Fibroblast of lung (primary cell): Measurements from ENCODE around the gene ZNF133. TPM values are rescaled to one million over a fixed set of nuclear protein-coding genes. Genes with fewer than 3 reads are reported as not detected.

ENCODE experiments used
- DNase-seq, 2 donors: peaks; one replicate each; pipeline versions ENCODE4 v3.0.0 to v3.0.0-alpha.2; 2010; ENCODE audit warnings: low read depth in 2 of 2
- H2AFZ ChIP-seq: 2 replicates; pipeline ENCODE4 v1.5.1; 2012; ENCODE audit warnings: low read length, control low read depth, inconsistent platforms
- H3K27ac ChIP-seq: 2 replicates; pipeline ENCODE4 v1.5.1; 2011; ENCODE audit warnings: low read length, control low read depth; ENCODE audit not compliant: insufficient read depth
- H3K27me3 ChIP-seq: 2 replicates; pipeline ENCODE4 v1.5.1; 2011; ENCODE audit warnings: mild to moderate bottlenecking, low read length; ENCODE audit not compliant: control insufficient read depth, insufficient read depth
- H3K36me3 ChIP-seq: 2 replicates; pipeline ENCODE4 v1.5.1; 2011; ENCODE audit warnings: low read length; ENCODE audit not compliant: control insufficient read depth, insufficient read depth
- H3K4me1 ChIP-seq: 2 replicates; pipeline ENCODE4 v1.5.1; 2011; ENCODE audit warnings: low read length; ENCODE audit not compliant: control insufficient read depth, insufficient read depth; ENCODE audit errors: extremely low read depth
- H3K4me2 ChIP-seq: 2 replicates; pipeline ENCODE4 v1.5.1; 2011; ENCODE audit warnings: low read length, control low read depth; ENCODE audit not compliant: insufficient read depth; ENCODE audit errors: extremely low read depth
- H3K4me3 ChIP-seq, 4 experiments: fragments of 200-600 bp in 1 of 4; sonication (generic) in 1 of 4; replicated peaks in 1 of 4; 2 replicates each; pipeline ENCODE4 v1.5.1; 2011 to 2016; ENCODE audit warnings: low read length in 4 of 4, low read depth in 3 of 4, mild to moderate bottlenecking in 3 of 4, control low read depth in 2 of 4, inconsistent platforms in 1 of 4, mixed read lengths in 1 of 4; ENCODE audit not compliant: insufficient read depth in 1 of 4; ENCODE audit errors: control extremely low read depth in 1 of 4
- H3K79me2 ChIP-seq: 2 replicates; pipeline ENCODE4 v1.5.1; 2012; ENCODE audit warnings: mild to moderate bottlenecking, low read length, inconsistent platforms; ENCODE audit not compliant: control insufficient read depth, insufficient read depth
- H3K9ac ChIP-seq: 2 replicates; pipeline ENCODE4 v1.5.1; 2011; ENCODE audit warnings: mild to moderate bottlenecking, low read length, control low read depth; ENCODE audit not compliant: insufficient read depth
- H3K9me3 ChIP-seq: 2 replicates; pipeline ENCODE4 v1.5.1; 2012; ENCODE audit warnings: low read depth, low read length; ENCODE audit not compliant: control insufficient read depth, insufficient read depth
- H4K20me1 ChIP-seq: 2 replicates; pipeline ENCODE4 v1.5.1; 2011; ENCODE audit warnings: low read length; ENCODE audit not compliant: control insufficient read depth, insufficient read depth; ENCODE audit errors: extremely low read depth
- EZH2 ChIP-seq: IDR thresholded peaks from 2 replicates; pipeline ENCODE4 v1.5.1; 2012; ENCODE audit warnings: low read length, control low read depth, mild to moderate bottlenecking; ENCODE audit errors: missing control alignments
- polyA plus RNA-seq, 2 donors: library from polyadenylated mRNA; depleted of rRNA in 1 of 2; stranded (reverse) in 1 of 2; unstranded in 1 of 2; fragments of >200 nt; gene quantifications; 2 replicates each; pipeline ENCODE4 v1.2.1, GENCODE V29; 2011 to 2012; ENCODE audit warnings: missing spikeins in 1 of 2
- total RNA-seq: library from RNA; depleted of rRNA; stranded (reverse); fragments of >200 nt; gene quantifications from 2 replicates; pipeline ENCODE4 v1.2.1, GENCODE V29; 2014
- TF ChIP-seq, protein P1 (sequence below), 2 donors: IDR thresholded peaks in 1 of 2; conservative IDR thresholded peaks in 1 of 2; 1 replicate in 1 of 2; 2 replicates in 1 of 2; pipeline ENCODE4 v1.5.1; 2011 to 2012; ENCODE audit warnings: low read length in 2 of 2, control low read depth in 1 of 2, inconsistent platforms in 1 of 2, low read depth in 1 of 2, mild to moderate bottlenecking in 1 of 2

Gene ZNF133
- total and polyA plus RNA-seq, 2 donors (not counting 1 experiment from before 2014, with no cell fraction given): 8.7 to 31.5 TPM

- no peak overlapping the region for H3K9ac ChIP-seq
- DNase-seq: no peak
- H3K4me1 ChIP-seq: no peaks in the 10 kb centered on the region
- no peak overlapping the region for H3K4me2 ChIP-seq
- no peak overlapping the region for H3K27ac ChIP-seq
- H3K27me3 ChIP-seq: no peaks in the 10 kb centered on the region
- H4K20me1 ChIP-seq: no peaks in the 10 kb centered on the region
- H3K9me3 ChIP-seq: no peaks in the 10 kb centered on the region
- H2AFZ ChIP-seq: no peak overlapping the region
- H3K36me3 ChIP-seq: no peaks in the 10 kb centered on the region
- H3K79me2 ChIP-seq: no peaks in the 10 kb centered on the region
- no peak overlapping the region for H3K4me3 ChIP-seq
- TF ChIP-seq, protein P1, sequence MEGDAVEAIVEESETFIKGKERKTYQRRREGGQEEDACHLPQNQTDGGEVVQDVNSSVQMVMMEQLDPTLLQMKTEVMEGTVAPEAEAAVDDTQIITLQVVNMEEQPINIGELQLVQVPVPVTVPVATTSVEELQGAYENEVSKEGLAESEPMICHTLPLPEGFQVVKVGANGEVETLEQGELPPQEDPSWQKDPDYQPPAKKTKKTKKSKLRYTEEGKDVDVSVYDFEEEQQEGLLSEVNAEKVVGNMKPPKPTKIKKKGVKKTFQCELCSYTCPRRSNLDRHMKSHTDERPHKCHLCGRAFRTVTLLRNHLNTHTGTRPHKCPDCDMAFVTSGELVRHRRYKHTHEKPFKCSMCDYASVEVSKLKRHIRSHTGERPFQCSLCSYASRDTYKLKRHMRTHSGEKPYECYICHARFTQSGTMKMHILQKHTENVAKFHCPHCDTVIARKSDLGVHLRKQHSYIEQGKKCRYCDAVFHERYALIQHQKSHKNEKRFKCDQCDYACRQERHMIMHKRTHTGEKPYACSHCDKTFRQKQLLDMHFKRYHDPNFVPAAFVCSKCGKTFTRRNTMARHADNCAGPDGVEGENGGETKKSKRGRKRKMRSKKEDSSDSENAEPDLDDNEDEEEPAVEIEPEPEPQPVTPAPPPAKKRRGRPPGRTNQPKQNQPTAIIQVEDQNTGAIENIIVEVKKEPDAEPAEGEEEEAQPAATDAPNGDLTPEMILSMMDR (conservative IDR thresholded peaks at IDR 0.05 in 1 of 2, IDR thresholded peaks at IDR 0.05 in 1 of 2; ENCODE audit: low read depth in 1 of 2, low read length in 2 of 2): no peak
- no peak for TF ChIP-seq EZH2
These were observed 74.6 kb downstream of the ZNF133 start for GRCh38 chr20:18362916-18363315.

GRCh38 chr20:18363708-18364107, 75.4 kb downstream of the ZNF133 start:
- Histone ChIP-seq H2AFZ (no peak overlapping the region), H3K27ac (no peak overlapping the region), H3K9me3 (no peaks in the 10 kb centered on the region), H3K36me3 (no peaks in the 10 kb centered on the region), H3K9ac (no peak overlapping the region), H4K20me1 (no peaks in the 10 kb centered on the region), H3K79me2 (no peaks in the 10 kb centered on the region), H3K4me2 (no peak overlapping the region), H3K4me1 (no peaks in the 10 kb centered on the region), H3K4me3 (no peak overlapping the region), H3K27me3 (no peaks in the 10 kb centered on the region)
- no peak for TF ChIP-seq EZH2
- TF ChIP-seq, protein P1 (conservative IDR thresholded peaks at IDR 0.05 in 1 of 2, IDR thresholded peaks at IDR 0.05 in 1 of 2; ENCODE audit: low read depth in 1 of 2, low read length in 2 of 2): no peak
- DNase-seq: no peak

- Histone ChIP-seq H3K79me2 (no peaks in the 10 kb centered on the region), H3K36me3 (no peaks in the 10 kb centered on the region), H3K4me2 (no peak overlapping the region), H3K27ac (no peak overlapping the region), H3K9ac (no peak overlapping the region), H3K27me3 (no peaks in the 10 kb centered on the region), H3K4me1 (no peaks in the 10 kb centered on the region), H4K20me1 (no peaks in the 10 kb centered on the region), H3K4me3 (no peak overlapping the region), H2AFZ (no peak overlapping the region), H3K9me3 (no peaks in the 10 kb centered on the region)
- no peak for DNase-seq
- no peak for TF ChIP-seq EZH2
- TF ChIP-seq, protein P1 (conservative IDR thresholded peaks at IDR 0.05 in 1 of 2, IDR thresholded peaks at IDR 0.05 in 1 of 2; ENCODE audit: low read depth in 1 of 2, low read length in 2 of 2): no peak
These were observed 76.4 kb downstream of the ZNF133 start for GRCh38 chr20:18364768-18365167.

Other genes with a start within 250 kb of the ZNF133 start
- gene OVOL2, start 230.6 kb upstream of the ZNF133 start, total RNA-seq: not detected in 2 replicates
- gene OVOL2, start 230.6 kb upstream of the ZNF133 start, polyA plus RNA-seq: not detected in 2 replicates
- gene KAT14, start 150.7 kb upstream of the ZNF133 start, total RNA-seq: 17.0 and 18.5 TPM in 2 replicates
- 9.8 and 10.4 TPM in 2 replicates for gene KAT14, start 150.7 kb upstream of the ZNF133 start, polyA plus RNA-seq
- 12.1 and 13.9 TPM in 2 replicates for gene PET117, start 150.7 kb upstream of the ZNF133 start, total RNA-seq
- gene PET117, start 150.7 kb upstream of the ZNF133 start, polyA plus RNA-seq: 13.2 and 15.9 TPM in 2 replicates
- 0.77 and 0.83 TPM in 2 replicates for gene DZANK1, start 178.5 kb downstream of the ZNF133 start, total RNA-seq
- gene DZANK1, start 178.5 kb downstream of the ZNF133 start, polyA plus RNA-seq: 1.2 and 1.3 TPM in 2 replicates
- 15.4 and 20.5 TPM in 2 replicates for gene POLR3F, start 178.9 kb downstream of the ZNF133 start, total RNA-seq
- gene POLR3F, start 178.9 kb downstream of the ZNF133 start, polyA plus RNA-seq: 11.2 and 11.3 TPM in 2 replicates
- gene RBBP9, start 208.7 kb downstream of the ZNF133 start, total RNA-seq: 14.4 and 19.0 TPM in 2 replicates
- 19.2 and 22.1 TPM in 2 replicates for gene RBBP9, start 208.7 kb downstream of the ZNF133 start, polyA plus RNA-seq
- 34.7 and 52.0 TPM in 2 replicates for gene SEC23B, start 219.4 kb downstream of the ZNF133 start, total RNA-seq
- 51.0 and 67.9 TPM in 2 replicates for gene SEC23B, start 219.4 kb downstream of the ZNF133 start, polyA plus RNA-seq